Neural crest cell (in vitro differentiated cells): ENCODE measurements around the gene STARD8. TPM values are rescaled to one million over a fixed set of nuclear protein-coding genes. Genes with fewer than 3 reads are reported as not detected.

Experiments used
- DNase-seq: peaks from one replicate; pipeline ENCODE4 v3.0.0; 2021; ENCODE audit warnings: low read depth, mixed read lengths, low spot score
- H3K27ac Mint-ChIP-seq: one replicate; pipeline ENCODE4 v1.8.0; 2021; ENCODE audit warnings: mild to moderate bottlenecking, mixed read lengths; ENCODE audit not compliant: unreplicated experiment
- H3K27me3 Mint-ChIP-seq: 2 replicates; pipeline ENCODE4 v1.8.0; 2021; ENCODE audit warnings: low read depth, mild to moderate bottlenecking, mixed read lengths
- H3K36me3 Mint-ChIP-seq: 2 replicates; pipeline ENCODE4 v1.8.0; 2021; ENCODE audit warnings: low read depth, mild to moderate bottlenecking, mixed read lengths
- H3K4me1 Mint-ChIP-seq: 2 replicates; pipeline ENCODE4 v1.8.0; 2021; ENCODE audit warnings: mixed read lengths
- H3K4me3 Mint-ChIP-seq: one replicate; pipeline ENCODE4 v1.8.0; 2021; ENCODE audit warnings: mild to moderate bottlenecking, mixed read lengths
- H3K9me3 Mint-ChIP-seq: 2 replicates; pipeline ENCODE4 v1.8.0; 2021; ENCODE audit warnings: mixed read lengths
- total RNA-seq: library from RNA; stranded (reverse); gene quantifications from 2 replicates; pipeline ENCODE4 v1.2.1, GENCODE V29; 2021
- TF ChIP-seq, protein P1 (sequence below): fragments of 200-600 bp; sonication (generic); conservative IDR thresholded peaks from 2 replicates; pipeline ENCODE4 v1.5.0; 2021; ENCODE audit warnings: antibody characterized with exemption, mild to moderate bottlenecking

Gene STARD8
- total RNA-seq, 1 donor from 2014 or later: 1.8 TPM

DNA sequence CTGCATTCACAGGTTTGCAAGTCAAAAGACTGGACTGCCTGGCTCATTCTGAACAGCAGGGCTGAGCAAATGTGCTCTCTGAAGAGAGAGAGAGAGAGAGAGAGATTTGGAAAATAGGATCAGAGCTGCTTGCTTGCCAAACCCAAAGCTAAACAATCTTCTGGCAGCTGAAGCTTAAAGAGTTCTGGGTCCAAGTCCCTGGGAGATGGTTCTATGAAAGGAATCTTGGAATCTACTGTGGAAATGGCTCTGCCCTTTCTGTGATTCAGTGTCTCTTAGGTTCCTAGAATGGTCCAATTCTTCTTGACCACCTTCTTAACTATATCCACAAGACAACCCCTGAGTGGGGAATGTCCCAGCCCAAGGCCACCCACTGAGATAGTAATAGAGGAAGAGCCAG is 115.3 kb downstream of the STARD8 start:
- Mint-ChIP-seq H3K36me3 (no peaks in the 10 kb centered on the region), H3K9me3 (no peaks in the 10 kb centered on the region), H3K4me3 (no peak overlapping the region), H3K27ac (no peak overlapping the region), H3K27me3 (no peaks in the 10 kb centered on the region), H3K4me1 (no peaks in the 10 kb centered on the region)
- TF ChIP-seq, protein P1, sequence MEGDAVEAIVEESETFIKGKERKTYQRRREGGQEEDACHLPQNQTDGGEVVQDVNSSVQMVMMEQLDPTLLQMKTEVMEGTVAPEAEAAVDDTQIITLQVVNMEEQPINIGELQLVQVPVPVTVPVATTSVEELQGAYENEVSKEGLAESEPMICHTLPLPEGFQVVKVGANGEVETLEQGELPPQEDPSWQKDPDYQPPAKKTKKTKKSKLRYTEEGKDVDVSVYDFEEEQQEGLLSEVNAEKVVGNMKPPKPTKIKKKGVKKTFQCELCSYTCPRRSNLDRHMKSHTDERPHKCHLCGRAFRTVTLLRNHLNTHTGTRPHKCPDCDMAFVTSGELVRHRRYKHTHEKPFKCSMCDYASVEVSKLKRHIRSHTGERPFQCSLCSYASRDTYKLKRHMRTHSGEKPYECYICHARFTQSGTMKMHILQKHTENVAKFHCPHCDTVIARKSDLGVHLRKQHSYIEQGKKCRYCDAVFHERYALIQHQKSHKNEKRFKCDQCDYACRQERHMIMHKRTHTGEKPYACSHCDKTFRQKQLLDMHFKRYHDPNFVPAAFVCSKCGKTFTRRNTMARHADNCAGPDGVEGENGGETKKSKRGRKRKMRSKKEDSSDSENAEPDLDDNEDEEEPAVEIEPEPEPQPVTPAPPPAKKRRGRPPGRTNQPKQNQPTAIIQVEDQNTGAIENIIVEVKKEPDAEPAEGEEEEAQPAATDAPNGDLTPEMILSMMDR: no peak
- DNase-seq: no peak

DNA sequence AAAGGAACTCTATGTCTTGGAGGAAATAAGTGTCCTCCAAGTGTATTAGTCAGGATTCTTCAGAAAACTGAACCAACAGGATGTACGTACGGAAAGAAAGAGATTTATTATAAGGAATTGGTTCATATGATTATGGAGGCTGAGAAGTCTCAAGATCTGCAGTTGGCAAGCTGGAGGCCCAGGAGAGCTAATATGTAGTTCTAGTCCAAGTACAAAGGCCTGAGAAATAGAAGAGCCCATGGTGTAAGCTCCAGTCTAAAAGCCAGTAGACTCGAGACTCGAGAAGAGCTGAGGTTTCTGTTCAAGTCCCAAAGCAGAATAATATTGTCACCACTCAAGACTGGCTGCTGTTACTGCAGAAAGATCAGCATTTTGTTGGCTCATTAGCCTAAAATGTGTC is 116.0 kb downstream of the STARD8 start:
- no peak for DNase-seq
- H3K9me3 Mint-ChIP-seq: no peaks in the 10 kb centered on the region
- no peak overlapping the region for H3K27ac Mint-ChIP-seq
- TF ChIP-seq, protein P1: no peak
- H3K36me3 Mint-ChIP-seq: no peaks in the 10 kb centered on the region
- H3K27me3 Mint-ChIP-seq: no peaks in the 10 kb centered on the region
- H3K4me1 Mint-ChIP-seq: no peaks in the 10 kb centered on the region
- no peak overlapping the region for H3K4me3 Mint-ChIP-seq

Other genes starting within 250 kb of the STARD8 start
- 8.3 and 9.4 TPM in 2 replicates for gene OPHN1, start 214.2 kb upstream of the STARD8 start, total RNA-seq
- gene YIPF6, start 148.6 kb upstream of the STARD8 start, total RNA-seq: 35.1 and 37.4 TPM in 2 replicates
- 32.9 and 33.8 TPM in 2 replicates for gene EFNB1, start 181.4 kb downstream of the STARD8 start, total RNA-seq